Activated naive CD4-positive, alpha-beta T cell (primary cell): Measurements from ENCODE around the gene KIAA0753.

ENCODE experiments used
- DNase-seq, 4 experiments: peaks; one replicate each; lab custom pipeline; 2025; lab: John Stamatoyannopoulos, UW

Gene KIAA0753

DNA sequence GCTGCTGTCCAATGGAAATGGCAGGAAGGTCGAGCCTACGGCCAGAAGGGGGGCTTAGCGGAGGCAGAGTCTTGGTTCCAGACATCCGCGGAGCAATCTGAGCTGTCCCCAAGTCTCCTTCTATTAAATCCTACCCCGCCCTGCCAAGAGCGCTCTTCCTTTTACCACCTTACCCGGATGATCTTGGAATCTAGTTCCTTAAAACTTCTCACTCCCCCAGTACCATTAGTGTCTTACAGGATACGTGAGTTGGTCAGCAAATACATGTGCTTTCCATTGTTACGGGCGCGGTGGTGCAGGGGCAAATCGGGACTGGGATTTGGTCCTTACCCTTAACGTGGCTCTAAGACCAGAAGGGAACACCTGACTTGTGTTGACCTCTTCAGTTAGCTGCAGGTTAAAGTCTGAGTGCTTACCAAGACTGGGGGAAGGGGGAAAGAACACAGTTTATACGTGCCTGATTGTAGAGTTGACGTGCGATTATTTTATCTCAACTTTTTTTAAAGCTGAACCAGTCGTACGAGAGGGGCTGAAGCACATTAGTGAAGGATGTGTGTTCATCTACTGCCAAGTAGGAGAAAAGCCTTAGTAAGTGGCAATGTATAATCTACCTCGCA is 844 bp upstream of the KIAA0753 start:
- no peak for DNase-seq

DNA sequence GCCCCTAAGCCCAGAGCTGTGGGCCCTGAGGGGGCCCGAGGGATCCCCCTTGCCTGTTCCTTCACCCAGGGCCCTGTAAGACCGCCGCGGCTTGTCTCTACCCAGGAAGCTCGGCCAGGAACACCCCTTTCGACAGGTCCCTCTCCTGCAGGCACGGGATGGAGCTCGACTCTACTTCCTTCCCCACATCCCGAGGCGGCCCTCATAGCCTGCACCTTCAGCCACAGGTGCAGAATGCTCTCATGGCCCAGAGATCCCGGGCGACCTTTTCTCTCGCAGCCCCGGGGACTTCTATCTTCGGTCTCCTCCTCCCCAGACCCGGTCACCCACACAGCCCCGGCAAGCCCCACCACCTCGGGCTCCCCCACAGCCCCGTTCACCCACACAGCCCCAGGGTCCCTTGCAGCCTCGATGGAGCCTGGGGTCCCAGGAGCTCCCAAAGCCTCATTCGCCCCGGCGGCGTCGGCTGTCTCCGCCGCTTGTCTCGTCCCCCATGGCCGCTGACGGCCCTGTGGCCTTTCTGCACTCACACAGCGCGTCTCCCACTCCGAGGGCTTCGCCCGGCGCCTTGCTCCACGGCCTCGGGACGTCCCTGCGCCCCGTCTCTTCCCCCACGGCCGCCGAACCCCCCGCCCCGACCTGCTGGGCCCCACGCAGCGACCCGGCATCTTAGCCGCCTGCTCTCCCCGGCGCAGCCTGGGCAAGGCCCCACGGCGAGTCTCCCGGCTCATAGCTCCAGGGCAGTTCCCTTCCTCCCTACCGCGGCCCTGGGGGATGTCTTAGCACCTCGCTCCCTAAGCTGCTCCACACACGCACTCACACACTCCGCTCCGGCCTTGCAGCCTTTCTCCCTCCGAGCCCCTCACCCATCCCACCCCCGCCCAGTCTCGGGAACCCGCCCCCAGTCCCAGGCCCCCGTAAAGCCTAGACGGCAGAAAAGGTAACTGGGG is 650 bp downstream of the KIAA0753 start:
- no peak for DNase-seq

DNA sequence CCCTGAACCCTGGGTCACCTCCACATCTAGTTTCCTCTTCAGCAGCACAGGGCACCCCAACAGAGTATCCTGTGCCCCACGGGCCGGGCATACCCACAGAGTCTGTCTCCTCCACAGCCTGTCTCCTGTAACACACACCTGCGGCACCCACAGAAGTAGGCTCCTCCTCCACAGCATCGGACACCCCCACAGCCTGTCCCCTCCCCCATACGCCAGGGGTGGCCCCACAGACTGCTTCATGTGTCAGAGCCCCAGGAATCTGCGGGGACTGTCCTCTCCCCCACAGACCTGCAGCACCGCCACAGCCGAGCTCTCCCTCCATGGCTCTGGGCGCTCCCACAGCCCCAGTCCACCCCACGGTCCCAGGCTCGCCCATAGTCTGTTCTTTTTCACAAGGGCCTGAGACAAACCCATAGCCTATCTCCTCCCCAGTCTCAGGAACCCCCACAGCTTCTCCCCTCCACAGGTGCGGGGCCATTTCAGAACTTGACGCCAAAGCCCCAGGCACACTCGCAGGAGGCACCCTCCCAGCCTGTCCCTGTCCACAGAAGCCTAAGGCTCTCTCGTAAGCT is 1.4 kb downstream of the KIAA0753 start:
- DNase-seq: no peak

DNA sequence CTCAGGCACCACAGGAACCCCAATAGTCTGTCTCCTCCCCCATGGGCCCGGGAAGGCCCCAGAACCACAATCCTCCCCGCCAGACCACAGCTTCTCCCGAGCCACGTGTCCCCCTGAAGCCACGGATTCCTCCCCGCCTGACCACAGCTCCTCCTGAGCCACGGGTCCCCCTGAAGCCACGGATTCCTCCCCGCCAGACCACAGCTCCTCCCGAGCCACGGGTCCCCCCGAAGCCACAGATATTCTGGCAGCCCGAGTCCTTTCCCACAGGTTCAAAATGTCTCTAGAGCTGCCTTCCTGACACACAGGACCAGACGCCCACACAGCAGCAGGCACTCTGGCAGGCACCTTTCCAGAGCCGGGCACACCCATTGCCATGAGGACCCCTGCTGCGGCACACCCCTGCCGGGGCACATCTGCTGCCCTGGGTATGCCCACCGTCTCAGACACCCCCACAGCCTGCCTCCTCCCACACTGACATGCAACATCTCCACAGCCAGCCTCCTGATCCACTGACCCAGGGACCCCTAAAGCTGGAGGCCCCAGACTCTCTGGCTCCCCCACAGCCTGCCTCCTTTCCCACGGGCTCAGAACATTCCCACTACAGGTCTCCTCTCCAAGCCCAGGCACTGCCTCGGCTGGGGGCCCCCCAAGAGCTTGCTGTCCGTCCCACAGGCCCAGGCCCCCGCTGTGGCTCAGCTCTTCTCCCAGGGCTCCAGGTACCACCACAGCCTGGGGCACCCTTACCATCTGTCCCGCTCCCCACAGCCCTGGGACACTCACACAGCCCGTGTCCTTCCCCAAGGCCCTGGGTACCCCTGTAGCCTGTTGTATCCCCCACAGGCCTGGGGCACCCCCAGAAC is 2.2 kb downstream of the KIAA0753 start:
- no peak for DNase-seq

DNA sequence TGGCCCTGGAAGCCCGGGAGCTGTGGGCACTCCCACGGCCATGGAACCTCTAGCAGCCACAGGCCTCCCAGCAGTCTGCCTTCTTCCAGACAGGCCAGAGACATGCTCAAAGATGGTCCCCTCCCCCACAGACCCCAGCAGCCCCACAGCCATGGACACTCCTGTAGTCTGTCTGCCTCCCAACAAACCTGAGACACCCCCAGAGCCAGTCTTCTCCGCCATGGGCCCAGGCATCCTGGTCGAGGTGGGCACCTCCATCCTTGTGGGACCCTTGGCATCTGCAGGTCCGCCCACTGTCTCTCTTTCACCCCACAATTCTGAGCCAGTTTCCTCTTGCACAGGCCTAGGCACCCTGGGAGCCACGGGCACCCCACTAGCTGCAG is 3.1 kb downstream of the KIAA0753 start:
- no peak for DNase-seq

DNA sequence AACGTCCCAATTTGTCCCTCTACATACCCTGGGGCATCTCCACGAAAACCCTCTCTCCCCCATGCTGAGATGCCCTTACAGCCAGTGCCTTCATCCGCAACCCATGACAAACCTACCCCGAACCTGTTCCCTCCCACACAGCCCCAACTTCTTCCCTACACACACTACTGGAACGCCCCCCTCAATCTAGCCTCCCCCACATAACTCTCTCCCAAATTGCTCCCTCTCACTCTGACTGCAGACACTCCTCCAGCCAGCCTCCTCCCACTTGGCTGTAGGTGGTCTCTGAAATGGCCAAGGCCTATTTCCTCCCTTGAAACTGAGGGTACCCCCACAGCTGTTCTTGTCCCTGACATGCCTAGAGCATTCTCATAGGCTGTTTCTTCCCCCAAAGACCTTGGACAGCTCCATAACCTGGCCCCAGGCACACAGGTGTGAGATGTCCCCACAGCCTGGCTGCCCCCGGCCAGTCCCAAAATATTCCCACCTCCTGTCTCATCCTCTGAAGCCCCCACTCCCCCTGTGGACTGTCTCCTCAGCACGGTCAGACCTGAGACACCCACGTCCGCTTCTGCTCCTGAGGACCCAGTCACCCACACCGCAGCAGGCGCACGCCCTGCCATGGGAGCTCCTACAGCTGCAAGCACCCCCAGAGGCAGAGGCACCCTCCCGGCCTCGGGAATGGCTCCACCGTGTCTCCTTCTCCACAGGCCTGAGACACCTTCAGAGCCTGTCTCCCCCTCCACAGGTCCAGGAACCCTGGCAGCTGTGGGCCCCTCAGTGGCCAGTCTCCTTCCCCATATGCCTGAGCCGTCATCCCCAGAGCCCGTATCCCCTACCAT is 3.7 kb downstream of the KIAA0753 start:
- DNase-seq: no peak

DNA sequence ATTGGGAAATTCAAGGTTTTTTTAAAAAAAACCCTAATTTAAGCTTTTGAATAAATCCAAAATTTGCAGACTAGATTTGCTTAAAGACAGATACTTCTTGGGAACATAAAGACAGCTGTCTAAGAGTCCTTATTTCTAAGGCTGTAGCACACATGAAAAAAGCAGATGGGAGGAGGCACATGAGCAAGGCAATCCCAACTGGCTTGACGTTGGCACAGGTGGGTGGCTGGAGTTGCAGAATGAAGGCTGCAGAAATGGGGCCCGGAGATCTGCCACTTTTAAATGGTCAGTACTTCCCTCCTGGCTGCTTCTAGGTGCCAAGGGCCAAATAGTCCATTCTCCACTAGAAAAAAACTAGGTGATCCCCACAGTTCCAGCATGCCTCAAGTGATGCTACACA is 4.4 kb downstream of the KIAA0753 start:
- DNase-seq: no peak

DNA sequence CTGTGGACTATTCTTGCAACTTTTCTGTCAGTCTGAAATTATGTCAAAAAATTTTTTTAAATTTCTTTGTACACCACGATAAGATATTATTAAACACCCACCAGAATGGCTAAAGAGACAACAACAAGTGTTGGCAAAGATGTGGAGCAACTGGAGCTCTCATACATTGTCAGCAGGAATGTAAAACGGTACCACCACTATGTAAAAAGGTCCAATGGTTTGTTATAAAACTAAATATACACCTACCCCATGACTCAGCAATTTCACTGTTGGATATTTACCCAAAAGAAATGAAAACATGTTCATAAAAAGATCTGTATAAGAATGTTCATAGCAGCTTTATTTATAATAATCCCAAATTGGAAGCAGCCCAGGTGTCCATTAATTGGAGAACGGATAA is 7.2 kb downstream of the KIAA0753 start:
- DNase-seq: no peak

DNA sequence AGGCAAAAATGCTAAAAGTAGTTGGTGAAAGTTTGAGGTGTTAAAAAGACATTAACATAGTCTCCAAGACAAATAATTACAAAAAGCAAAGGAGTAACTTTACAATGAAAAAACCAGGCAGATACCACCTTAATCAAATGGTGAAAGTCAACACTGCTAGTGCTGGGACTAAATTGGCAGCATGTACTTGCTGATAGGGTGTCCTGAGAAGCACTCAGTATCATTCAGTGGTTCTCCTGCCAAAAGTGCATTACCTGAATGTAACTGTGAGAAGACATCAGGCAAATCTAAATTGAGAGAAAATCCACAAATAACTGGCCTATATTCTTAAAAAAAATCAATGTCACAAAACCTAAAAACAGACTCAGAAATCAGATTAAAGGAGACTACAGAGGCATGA is 8.0 kb downstream of the KIAA0753 start:
- no peak for DNase-seq

DNA sequence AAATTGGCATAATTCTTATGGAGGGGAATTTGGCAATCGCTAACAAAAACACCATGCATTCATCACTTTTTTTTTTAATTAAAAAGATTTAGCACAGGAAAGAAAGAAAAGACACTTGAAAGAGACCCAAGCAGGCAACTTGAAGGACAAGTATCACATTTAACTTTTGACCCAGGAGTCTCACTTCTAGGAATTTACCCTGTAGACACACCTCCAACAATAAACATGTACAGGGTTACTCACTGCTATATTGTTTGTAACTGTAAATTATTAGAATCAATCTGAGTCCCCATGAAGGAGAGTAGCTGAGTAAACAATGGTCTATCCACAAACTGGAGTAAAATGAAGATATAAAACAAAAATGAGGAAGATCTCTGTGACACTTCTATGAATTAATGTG is 10.1 kb downstream of the KIAA0753 start:
- DNase-seq: no peak

DNA sequence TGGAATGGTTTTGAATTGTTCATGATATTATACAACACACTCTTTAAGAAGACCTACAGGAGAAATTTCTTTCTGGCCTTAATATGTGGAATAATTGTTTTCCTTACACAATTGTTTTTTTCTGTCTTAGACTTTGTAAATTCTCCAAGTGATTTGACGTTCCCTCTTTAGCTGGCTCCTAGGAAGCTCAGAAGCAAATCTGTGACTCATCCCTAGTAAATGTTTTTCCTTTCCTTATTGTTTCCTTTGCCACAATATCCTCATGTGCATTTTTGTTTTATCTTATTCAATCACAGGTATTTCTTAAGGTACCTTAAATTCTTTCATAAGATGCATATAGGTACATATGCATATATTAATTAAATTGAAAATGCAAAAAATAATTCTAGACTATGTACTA is 13.5 kb downstream of the KIAA0753 start:
- DNase-seq: no peak

DNA sequence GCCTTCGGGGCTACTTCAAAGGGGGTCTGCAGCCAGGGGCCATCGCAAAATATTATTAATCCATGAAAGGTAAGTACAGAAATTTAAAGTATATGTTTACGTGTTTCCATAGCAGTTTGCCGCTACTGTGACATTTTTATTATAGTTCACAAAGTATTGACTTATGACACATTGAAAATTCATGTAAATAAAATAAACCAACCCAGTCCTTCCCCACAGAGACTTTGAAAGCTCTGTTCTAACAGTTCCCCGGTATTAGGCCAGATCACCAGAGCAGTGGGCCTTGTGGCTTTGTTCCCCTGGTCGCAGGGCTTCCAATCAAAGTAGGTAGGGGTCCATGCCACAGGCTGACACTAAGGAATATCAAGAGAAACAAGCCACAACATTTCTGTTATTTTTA is 13.9 kb downstream of the KIAA0753 start:
- DNase-seq: no peak

DNA sequence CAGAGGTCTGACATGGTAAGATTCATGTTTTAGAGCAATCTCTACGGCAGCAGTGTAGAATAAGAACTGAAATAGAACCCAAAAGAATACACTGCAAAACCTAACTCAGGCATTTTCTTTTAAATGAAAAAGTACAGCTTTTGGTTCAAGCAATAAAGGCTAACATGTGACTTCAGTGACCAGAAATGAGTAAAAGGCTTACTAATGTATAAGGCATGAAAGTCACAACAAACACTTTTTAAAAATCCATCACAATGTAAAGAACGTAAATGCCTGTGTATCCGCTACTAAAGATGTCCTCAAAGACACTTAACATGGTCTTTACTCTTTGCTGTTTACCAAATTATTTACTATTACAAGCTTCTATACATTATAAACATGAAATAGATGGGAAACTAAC is 16.6 kb downstream of the KIAA0753 start:
- DNase-seq: no peak

DNA sequence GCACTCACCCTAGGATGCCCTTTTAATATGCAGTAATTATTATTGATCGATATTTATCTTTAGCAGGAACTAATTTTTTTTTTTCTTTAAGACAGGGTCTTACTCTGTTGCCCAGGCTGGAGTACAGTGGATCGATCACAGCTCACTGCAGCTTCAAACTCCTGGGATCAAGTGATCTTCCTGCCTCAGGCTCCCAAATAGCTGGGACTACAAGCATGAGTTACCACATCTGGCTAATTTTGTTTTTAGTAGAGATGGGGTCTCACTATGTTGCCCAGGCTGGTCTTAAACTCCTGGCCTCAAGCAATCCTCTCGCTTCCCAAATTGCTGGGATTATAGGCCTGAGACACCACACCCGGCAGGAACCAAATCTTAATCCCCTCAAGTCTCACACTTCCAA is 29.3 kb downstream of the KIAA0753 start:
- DNase-seq: no peak

DNA sequence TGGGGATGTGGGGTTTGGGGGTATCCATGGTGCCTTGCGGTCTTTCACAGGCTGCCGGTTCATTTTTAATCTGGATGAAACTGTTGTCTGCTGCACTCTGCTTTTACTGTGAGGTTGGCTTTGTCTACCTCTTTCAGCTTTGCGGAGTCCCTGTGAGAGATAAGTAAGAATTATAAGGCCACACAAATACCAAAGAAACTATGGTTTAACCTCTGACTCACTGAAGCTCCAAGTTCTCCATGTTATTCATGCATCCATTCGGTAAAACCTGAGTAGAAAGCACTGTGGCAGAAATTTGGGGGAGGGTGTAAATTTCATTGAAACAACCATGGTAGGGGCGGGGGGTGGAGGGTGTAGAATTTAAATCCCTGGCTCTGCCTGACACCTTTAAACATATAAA is 30.5 kb downstream of the KIAA0753 start:
- DNase-seq: no peak

DNA sequence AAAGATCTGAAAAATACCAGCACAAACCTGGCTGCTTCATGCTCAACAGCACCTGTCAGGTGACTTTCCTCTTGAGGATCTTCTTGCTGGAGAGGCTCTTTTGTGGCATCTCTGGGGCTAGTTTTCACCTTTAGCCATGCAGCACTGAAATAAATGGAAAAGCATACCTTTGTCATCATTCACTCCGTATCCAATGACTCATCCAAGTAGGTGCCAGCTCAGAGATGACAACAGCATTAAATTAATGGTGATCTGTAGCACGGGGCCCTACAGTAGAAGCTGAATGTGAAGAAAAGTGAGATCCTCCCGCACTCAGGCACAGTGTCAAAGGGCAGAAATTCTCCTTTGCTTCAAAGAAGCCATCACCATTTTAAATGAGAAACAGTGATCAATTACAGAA is 32.2 kb downstream of the KIAA0753 start:
- DNase-seq: no peak

DNA sequence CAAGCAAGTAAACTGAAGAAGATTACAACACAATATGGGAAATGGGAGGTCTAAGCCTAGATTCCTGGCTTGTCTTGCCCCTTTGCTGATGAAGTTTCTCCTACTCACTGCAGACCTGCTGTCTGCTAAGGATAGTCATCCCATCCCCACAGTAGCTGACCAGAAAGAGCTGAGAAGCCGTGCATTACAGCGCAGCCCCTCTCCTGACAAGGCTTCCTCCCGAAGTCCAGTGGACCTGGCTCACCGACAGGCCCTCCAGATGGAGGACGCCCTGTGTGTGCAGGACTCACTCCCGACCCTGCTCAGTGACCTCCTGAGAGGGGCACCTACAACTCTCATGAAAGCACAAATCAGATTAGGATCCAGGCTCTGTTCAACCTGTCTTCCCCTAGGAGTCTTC is 35.4 kb downstream of the KIAA0753 start:
- DNase-seq: no peak

DNA sequence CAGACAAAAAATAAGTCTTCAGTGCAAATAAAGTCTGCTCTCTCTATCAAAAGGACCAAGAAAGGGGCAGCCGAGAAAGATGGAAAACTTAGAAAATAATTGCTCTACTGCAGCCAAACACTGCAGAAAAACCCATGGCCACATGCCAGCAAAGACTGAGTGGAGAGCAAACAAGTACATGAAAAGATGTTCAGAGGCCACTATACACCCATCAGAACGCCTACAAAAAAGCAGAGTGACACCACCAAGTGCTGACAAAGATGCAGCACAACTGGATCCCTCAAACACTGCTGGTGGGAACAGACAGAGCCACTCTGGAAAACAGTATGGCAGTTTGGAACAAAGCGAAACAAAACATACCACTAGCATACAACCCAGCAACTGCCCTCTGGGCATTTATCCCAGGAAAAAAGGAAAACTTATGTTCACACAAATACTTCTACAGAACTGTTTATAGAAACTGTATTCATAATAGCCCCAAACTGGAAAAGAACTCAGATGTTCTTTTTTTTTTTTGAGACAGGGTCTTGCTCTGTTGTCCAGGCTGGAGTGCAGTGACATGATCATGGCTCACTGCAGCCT is 36.7 kb downstream of the KIAA0753 start:
- DNase-seq: no peak

DNA sequence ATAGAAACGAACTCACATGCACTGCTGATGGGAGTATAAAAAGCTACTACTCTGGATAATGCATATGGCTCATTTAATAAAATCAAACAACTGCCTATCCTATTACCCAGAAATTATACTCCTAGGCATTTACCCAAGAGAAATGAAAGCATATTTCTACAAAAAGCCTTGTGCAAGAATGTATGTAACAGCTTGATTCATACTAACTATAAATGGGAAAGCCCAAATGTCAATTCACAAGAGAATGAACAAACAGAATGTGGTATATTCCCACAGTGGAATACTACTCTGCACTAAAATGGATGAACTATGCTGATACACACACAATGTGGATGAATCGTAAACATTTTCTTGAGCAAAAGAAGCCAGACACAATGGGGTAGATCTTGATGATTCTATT is 38.4 kb downstream of the KIAA0753 start:
- no peak for DNase-seq

DNA sequence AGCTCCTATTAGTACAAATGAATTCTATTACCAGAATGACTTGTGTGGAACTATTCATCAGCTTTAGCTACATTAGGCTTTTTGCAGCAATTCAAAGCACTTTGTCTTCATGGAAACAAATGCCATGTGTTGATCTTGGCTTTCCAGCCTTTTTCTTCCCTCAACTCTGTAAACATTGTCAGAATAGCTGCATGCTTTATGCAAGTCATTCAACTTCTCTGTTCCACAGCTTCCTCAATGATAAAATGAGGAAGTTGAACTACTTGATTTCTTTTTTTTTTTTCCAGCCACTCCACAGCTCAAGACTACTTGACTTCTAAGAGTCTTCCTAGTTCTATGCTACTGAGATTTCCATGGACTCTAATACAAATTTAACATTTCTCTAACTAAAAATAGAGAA is 41.1 kb downstream of the KIAA0753 start:
- DNase-seq: no peak

DNA sequence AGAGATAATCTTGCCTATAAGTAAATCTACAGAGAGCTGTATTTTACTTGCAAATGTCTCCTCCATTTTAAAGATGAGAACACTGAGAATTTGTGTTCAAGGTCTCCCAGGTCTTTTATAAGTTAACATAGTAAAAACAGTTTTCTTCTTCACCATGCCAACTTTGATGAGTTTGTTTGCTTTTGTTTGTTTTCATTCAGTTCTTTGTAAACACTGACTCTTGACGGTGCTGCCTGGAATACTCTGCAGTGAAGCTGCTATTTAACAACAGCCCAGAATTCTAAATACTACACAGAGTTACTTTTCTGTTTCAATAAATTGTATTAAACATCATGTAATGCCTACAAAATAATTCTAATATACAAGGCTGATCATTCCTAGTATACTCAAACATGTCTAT is 42.8 kb downstream of the KIAA0753 start:
- DNase-seq: no peak
